GM19455 (cell line): Measurements from ENCODE around the gene AGPAT3.

Experiments used
- ATAC-seq: cut with Tn5 transposase; IDR thresholded peaks from one replicate; pipeline ENCODE4 v1.9.1; 2021; ENCODE audit not compliant: unreplicated experiment

The AGPAT3 gene

GRCh38 chr21:43989401-43989800, 124.4 kb downstream of the AGPAT3 start:
- no peak for ATAC-seq

- ATAC-seq: no peak
Observed at GRCh38 chr21:43991447-43991991, 126.5 kb downstream of the AGPAT3 start.

GRCh38 chr21:43992121-43992520, 127.1 kb downstream of the AGPAT3 start:
- no peak for ATAC-seq

- ATAC-seq: no peak
Observed at GRCh38 chr21:43993420-43993934, 128.5 kb downstream of the AGPAT3 start.

- ATAC-seq: no peak
Observed at GRCh38 chr21:43994085-43994484, 129.1 kb downstream of the AGPAT3 start.

- ATAC-seq: no peak
Observed at GRCh38 chr21:43994646-43995045, 129.6 kb downstream of the AGPAT3 start.

GRCh38 chr21:43995521-43996105, 130.6 kb downstream of the AGPAT3 start:
- ATAC-seq: no peak

GRCh38 chr21:43997766-43998742, 133.0 kb downstream of the AGPAT3 start:
- no peak for ATAC-seq

- ATAC-seq: no peak
Observed at GRCh38 chr21:44000360-44000759, 135.3 kb downstream of the AGPAT3 start.

- no peak for ATAC-seq
Observed at GRCh38 chr21:44002511-44002910, 137.5 kb downstream of the AGPAT3 start.

- ATAC-seq: no peak
Observed at GRCh38 chr21:44003307-44003966, 138.4 kb downstream of the AGPAT3 start.

GRCh38 chr21:44005071-44005470, 140.0 kb downstream of the AGPAT3 start:
- no peak for ATAC-seq

GRCh38 chr21:44005593-44005992, 140.6 kb downstream of the AGPAT3 start:
- ATAC-seq: no peak

- ATAC-seq: no peak
Observed at GRCh38 chr21:44006017-44006619, 141.1 kb downstream of the AGPAT3 start.

GRCh38 chr21:44006656-44007055, 141.6 kb downstream of the AGPAT3 start:
- no peak for ATAC-seq

GRCh38 chr21:44010429-44010828, 145.4 kb downstream of the AGPAT3 start:
- ATAC-seq: no peak

- no peak for ATAC-seq
Observed at GRCh38 chr21:44011123-44011522, 146.1 kb downstream of the AGPAT3 start.

- peak; percentile 71 for ATAC-seq
Observed at GRCh38 chr21:44011579-44012473, 146.8 kb downstream of the AGPAT3 start, which contains the start of gene TRAPPC10. Gene TRAPPC10, plus strand, starts transcription at chr21:44012309. Its CDS starts 185 bp downstream, at chr21:44012494.

- peak; percentile 65 for ATAC-seq
Observed at GRCh38 chr21:44012474-44013379, 147.7 kb downstream of the AGPAT3 start.
